HepG2 (cell line): ENCODE results near the gene SGK1. TPM values are rescaled to one million over a fixed set of nuclear protein-coding genes. Genes with fewer than 3 reads are reported as not detected.

Source experiments
- ATF1 ChIP-seq: IDR thresholded peaks from 2 replicates; pipeline ENCODE4 v1.6.1; 2016; ENCODE audit warnings: mild to moderate bottlenecking, control low read depth
- ATF7 ChIP-seq, 2 experiments: fragments of 450-650 bp in 1 of 2; sonication (generic) in 1 of 2; formaldehyde crosslinking in 1 of 2; IDR thresholded peaks; 2 replicates each; pipeline versions ENCODE4 v1.4.0 to v1.6.1; 2016 to 2020; ENCODE audit warnings: antibody characterized with exemption in 1 of 2, mild to moderate bottlenecking in 1 of 2, missing genetic modification reagents in 1 of 2
- EHMT2 ChIP-seq: fragments of 200-600 bp; sonication (generic); IDR thresholded peaks from 2 replicates; pipeline ENCODE4 v1.7.0; 2017; ENCODE audit warnings: antibody characterized with exemption, low read depth, low read length, borderline replicate concordance
- HHEX ChIP-seq: IDR thresholded peaks from 2 replicates; pipeline ENCODE4 v1.6.1; 2016; ENCODE audit warnings: control low read depth
- HNF1A ChIP-seq, 2 experiments: sonication (generic) in 1 of 2; formaldehyde crosslinking in 1 of 2; IDR thresholded peaks; 2 replicates each; pipeline versions ENCODE4 v1.4.0 to v1.6.1; 2016 to 2020; ENCODE audit warnings: borderline replicate concordance in 1 of 2, low read depth in 1 of 2, mild to moderate bottlenecking in 1 of 2, missing genetic modification reagents in 1 of 2
- KDM6A ChIP-seq: IDR thresholded peaks from 2 replicates; pipeline ENCODE4 v1.6.1; 2016; ENCODE audit warnings: low read depth
- MBD4 ChIP-seq: IDR thresholded peaks from 2 replicates; pipeline ENCODE4 v1.6.1; 2012; ENCODE audit warnings: low read length, inconsistent platforms, borderline replicate concordance
- MIER2 ChIP-seq: IDR thresholded peaks from 2 replicates; pipeline ENCODE4 v1.6.1; 2016; ENCODE audit warnings: missing biosample characterization, missing genetic modification reagents
- NR2F6 ChIP-seq, 2 experiments: IDR thresholded peaks; 2 replicates each; pipeline ENCODE4 v1.6.1; 2016; ENCODE audit warnings: antibody characterized with exemption in 1 of 2, mild to moderate bottlenecking in 1 of 2
- ONECUT2 ChIP-seq: sonication (generic); formaldehyde crosslinking; IDR thresholded peaks from 2 replicates; pipeline ENCODE4 v1.4.0; 2020; ENCODE audit warnings: missing genetic modification reagents
- SCMH1 ChIP-seq: sonication (generic); formaldehyde crosslinking; IDR thresholded peaks from 2 replicates; pipeline ENCODE4 v1.9.0; 2021; ENCODE audit warnings: missing genetic modification reagents, mild to moderate bottlenecking, borderline replicate concordance
- SOX13 ChIP-seq, 3 experiments: fragments of 450-650 bp in 1 of 3; sonication (generic) in 1 of 3; formaldehyde crosslinking in 1 of 3; IDR thresholded peaks in 2 of 3; conservative IDR thresholded peaks in 1 of 3; 2 replicates each; pipeline versions ENCODE4 v1.5.0 to v1.6.1; 2016 to 2020; ENCODE audit warnings: antibody characterized with exemption in 1 of 3, mild to moderate bottlenecking in 1 of 3, missing compliant biosample characterization in 1 of 3, missing genetic modification reagents in 1 of 3, moderate library complexity in 1 of 3
- TARDBP ChIP-seq: sonication (generic); formaldehyde crosslinking; IDR thresholded peaks from 2 replicates; pipeline ENCODE4 v1.8.0; 2022; ENCODE audit warnings: mild to moderate bottlenecking, missing genetic modification reagents
- ZFP1 ChIP-seq: IDR thresholded peaks from 2 replicates; pipeline ENCODE4 v1.6.1; 2016
- ZMYM4 ChIP-seq: sonication (generic); formaldehyde crosslinking; IDR thresholded peaks from 2 replicates; pipeline ENCODE4 v1.8.1; 2023; ENCODE audit warnings: mild to moderate bottlenecking, missing genetic modification reagents
- ZNF234 ChIP-seq: sonication (generic); formaldehyde crosslinking; conservative IDR thresholded peaks from 2 replicates; pipeline ENCODE4 v1.5.1; 2020; ENCODE audit warnings: mild to moderate bottlenecking, missing genetic modification reagents
- ZNF770 ChIP-seq: sonication (generic); formaldehyde crosslinking; IDR thresholded peaks from 2 replicates; pipeline ENCODE4 v1.5.0; 2020; ENCODE audit warnings: mild to moderate bottlenecking, missing genetic modification reagents
- ZSCAN29 ChIP-seq: sonication (generic); formaldehyde crosslinking; conservative IDR thresholded peaks from 2 replicates; pipeline ENCODE4 v1.4.0; 2020; ENCODE audit warnings: mild to moderate bottlenecking, missing genetic modification reagents
- polyA plus RNA-seq, 8 experiments: library from polyadenylated mRNA; depleted of rRNA in 3 of 8; stranded (reverse) in 7 of 8; unstranded in 1 of 8; fragments of >200 nt; fragmentation: Illumina TruSeq in 4 of 8; extraction: Trizol in 4 of 8; gene quantifications; 2 replicates each; pipeline versions ENCODE4 v1.2.1 to v1.2.3, GENCODE V29; 2011 to 2016; ENCODE audit warnings: low read depth in 4 of 8, missing spikeins in 1 of 8, mixed read lengths in 1 of 8; ENCODE audit not compliant: insufficient read depth in 1 of 8
- total RNA-seq, 5 experiments: library from RNA; depleted of rRNA; stranded (reverse); fragments of >200 nt; fragmentation: Illumina TruSeq; extraction: Trizol; gene quantifications; 2 replicates each; pipeline ENCODE4 v1.2.3, GENCODE V29; 2016; ENCODE audit warnings: low read depth in 1 of 5

The SGK1 gene
- total and polyA plus RNA-seq, 2 of the 13 experiments (the other 11 are each of a cell fraction or from before 2014, with no cell fraction given): 56.1 to 56.2 TPM

GRCh38 chr6:134249759-134250602 lies 67.9 kb downstream of the SGK1 start (continued):
- TF ChIP-seq MIER2 (no peak), ATF7 (IDR thresholded peaks at IDR 0.05) (peak; percentile 70), ATF7 (CRISPR knock-in tag; IDR thresholded peaks at IDR 0.05) (no peak), ZFP1 (CRISPR knock-in tag) (0 out of 2 replicates have a peak, but pooled peaks have one; percentile 31), HHEX (0 out of 2 replicates have a peak, but pooled peaks have one; percentile 70), NR2F6 (IDR thresholded peaks at IDR 0.05) (peak; percentile 79), NR2F6 (CRISPR knock-in tag; IDR thresholded peaks at IDR 0.05) (peak; percentile 84), TARDBP (peak; percentile 82; the same call in 1 of the 2 replicates), EHMT2 (0 out of 2 replicates have a peak, but pooled peaks have one; percentile 29), MBD4 (no peak; the same call in 1 of the 2 replicates), HNF1A (IDR thresholded peaks at IDR 0.05; ENCODE audit: low read depth) (peak; percentile 22; the same call in 1 of the 2 replicates), HNF1A (CRISPR knock-in tag; IDR thresholded peaks at IDR 0.05; ENCODE audit: borderline replicate concordance) (peak; percentile 63; the same call in 1 of the 2 replicates), ATF1 (peak; percentile 76), ZNF770 (CRISPR knock-in tag) (no peak), SCMH1 (CRISPR knock-in tag) (no peak), ONECUT2 (CRISPR knock-in tag) (peak; percentile 78), ZSCAN29 (CRISPR knock-in tag) (0 out of 2 replicates have a peak, but pooled peaks have one; percentile 32), ZMYM4 (CRISPR knock-in tag) (0 out of 2 replicates have a peak, but pooled peaks have one; percentile 42), KDM6A (CRISPR knock-in tag) (peak; percentile 83), SOX13 (IDR thresholded peaks at IDR 0.05) (no peak), SOX13 (CRISPR knock-in tag; conservative IDR thresholded peaks at IDR 0.05 in 1 of 2, IDR thresholded peaks at IDR 0.05 in 1 of 2) (peak in 1 of 2 experiments; percentile 92; a peak in 2 of 4 replicates), ZNF234 (CRISPR knock-in tag) (no peak)
